SK-N-SH (cell line): Measurements from ENCODE around the gene TNRC6B.

Source experiments
- CHD2 ChIP-seq: fragments of 150-350 bp; IDR thresholded peaks from 2 replicates; pipeline ENCODE4 v1.6.1; 2018; ENCODE audit warnings: low read length; ENCODE audit not compliant: partially characterized antibody
- ELF1 ChIP-seq: IDR thresholded peaks from 2 replicates; pipeline ENCODE4 v1.4.0; 2012
- EZH2phosphoT487 ChIP-seq: fragments of 200-600 bp; sonication (generic); IDR thresholded peaks from 2 replicates; pipeline ENCODE4 v1.6.1; 2017; ENCODE audit warnings: low read depth, mixed run types, mild to moderate bottlenecking, antibody characterized with exemption, moderate library complexity, borderline replicate concordance
- GABPA ChIP-seq: IDR thresholded peaks from 2 replicates; pipeline ENCODE4 v1.4.0; 2012; ENCODE audit warnings: low read depth, mild to moderate bottlenecking
- POLR2AphosphoS5 ChIP-seq: IDR thresholded peaks from 2 replicates; pipeline ENCODE4 v1.6.1; 2012; ENCODE audit warnings: low read depth, low read length
- RAD21 ChIP-seq: IDR thresholded peaks from 2 replicates; pipeline ENCODE4 v1.6.1; 2012; ENCODE audit warnings: mild to moderate bottlenecking, low read length
- TAF1 ChIP-seq: IDR thresholded peaks from 2 replicates; pipeline ENCODE4 v1.6.1; 2012; ENCODE audit warnings: low read depth, mild to moderate bottlenecking, low read length, moderate library complexity, borderline replicate concordance
- YY1 ChIP-seq: IDR thresholded peaks from 2 replicates; pipeline ENCODE4 v1.4.0; 2012; ENCODE audit warnings: low read depth, mild to moderate bottlenecking
- TF ChIP-seq, protein P1 (sequence below): fragments of 200-600 bp; sonication (generic); IDR thresholded peaks from 2 replicates; pipeline ENCODE4 v1.6.1; 2017; ENCODE audit warnings: antibody characterized with exemption, mild to moderate bottlenecking, moderate library complexity
- TF ChIP-seq, protein P2 (sequence below): IDR thresholded peaks from 2 replicates; pipeline ENCODE4; 2012

DNA sequence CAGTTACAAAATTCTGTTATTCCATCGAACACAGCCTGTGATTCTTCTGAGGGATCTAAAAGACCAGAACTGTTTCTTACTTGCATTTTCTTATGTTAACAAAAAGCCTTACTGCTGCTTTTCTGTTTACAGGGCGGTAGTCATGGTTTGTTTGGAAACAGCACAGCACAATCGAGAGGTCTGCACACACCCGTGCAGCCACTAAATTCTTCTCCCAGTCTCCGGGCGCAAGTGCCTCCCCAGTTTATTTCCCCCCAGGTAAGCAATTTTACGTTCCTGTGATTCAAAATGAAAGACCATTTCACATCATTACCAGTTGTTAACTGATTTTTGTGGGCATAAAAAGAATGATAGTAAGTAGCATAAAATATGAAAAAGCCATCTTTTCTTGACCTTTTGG is 107.8 kb downstream of the TNRC6B start:
- TF ChIP-seq RAD21: no peak
- TF ChIP-seq GABPA: no peak
- TF ChIP-seq, protein P1, sequence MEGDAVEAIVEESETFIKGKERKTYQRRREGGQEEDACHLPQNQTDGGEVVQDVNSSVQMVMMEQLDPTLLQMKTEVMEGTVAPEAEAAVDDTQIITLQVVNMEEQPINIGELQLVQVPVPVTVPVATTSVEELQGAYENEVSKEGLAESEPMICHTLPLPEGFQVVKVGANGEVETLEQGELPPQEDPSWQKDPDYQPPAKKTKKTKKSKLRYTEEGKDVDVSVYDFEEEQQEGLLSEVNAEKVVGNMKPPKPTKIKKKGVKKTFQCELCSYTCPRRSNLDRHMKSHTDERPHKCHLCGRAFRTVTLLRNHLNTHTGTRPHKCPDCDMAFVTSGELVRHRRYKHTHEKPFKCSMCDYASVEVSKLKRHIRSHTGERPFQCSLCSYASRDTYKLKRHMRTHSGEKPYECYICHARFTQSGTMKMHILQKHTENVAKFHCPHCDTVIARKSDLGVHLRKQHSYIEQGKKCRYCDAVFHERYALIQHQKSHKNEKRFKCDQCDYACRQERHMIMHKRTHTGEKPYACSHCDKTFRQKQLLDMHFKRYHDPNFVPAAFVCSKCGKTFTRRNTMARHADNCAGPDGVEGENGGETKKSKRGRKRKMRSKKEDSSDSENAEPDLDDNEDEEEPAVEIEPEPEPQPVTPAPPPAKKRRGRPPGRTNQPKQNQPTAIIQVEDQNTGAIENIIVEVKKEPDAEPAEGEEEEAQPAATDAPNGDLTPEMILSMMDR: no peak
- TF ChIP-seq CHD2: no peak
- no peak for TF ChIP-seq TAF1
- no peak for TF ChIP-seq YY1
- TF ChIP-seq POLR2AphosphoS5: no peak
- TF ChIP-seq, protein P2, sequence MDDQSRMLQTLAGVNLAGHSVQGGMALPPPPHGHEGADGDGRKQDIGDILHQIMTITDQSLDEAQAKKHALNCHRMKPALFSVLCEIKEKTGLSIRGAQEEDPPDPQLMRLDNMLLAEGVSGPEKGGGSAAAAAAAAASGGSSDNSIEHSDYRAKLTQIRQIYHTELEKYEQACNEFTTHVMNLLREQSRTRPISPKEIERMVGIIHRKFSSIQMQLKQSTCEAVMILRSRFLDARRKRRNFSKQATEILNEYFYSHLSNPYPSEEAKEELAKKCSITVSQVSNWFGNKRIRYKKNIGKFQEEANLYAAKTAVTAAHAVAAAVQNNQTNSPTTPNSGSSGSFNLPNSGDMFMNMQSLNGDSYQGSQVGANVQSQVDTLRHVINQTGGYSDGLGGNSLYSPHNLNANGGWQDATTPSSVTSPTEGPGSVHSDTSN: no peak
- TF ChIP-seq EZH2phosphoT487: no peak
- TF ChIP-seq ELF1: no peak
